Uterus (tissue), 2 donors: ENCODE measurements around the gene TNPO2.

Experiments
- CTCF ChIP-seq, 4 experiments: fragments of 200-600 bp in 2 of 4; fragments of 450-650 bp in 2 of 4; sonication (generic) in 2 of 4; IDR thresholded peaks; one replicate each; pipeline ENCODE4 v1.5.1; 2016 to 2019; ENCODE audit warnings: antibody characterized with exemption in 4 of 4, mild to moderate bottlenecking in 2 of 4, moderate library complexity in 1 of 4
- POLR2A ChIP-seq, 2 donors: fragments of 450-650 bp; IDR thresholded peaks; one replicate each; pipeline ENCODE4 v1.6.1; 2016; ENCODE audit warnings: antibody characterized with exemption in 2 of 2, mild to moderate bottlenecking in 1 of 2, moderate library complexity in 1 of 2

GRCh38 chr19:12748489-12748888, 24.8 kb upstream of the TNPO2 start:
- no peak for TF ChIP-seq CTCF (IDR thresholded peaks at IDR 0.05)
- TF ChIP-seq POLR2A (IDR thresholded peaks at IDR 0.05), result no peak
